ENCODE results near the gene TBX19. TPM values are rescaled to one million over a fixed set of nuclear protein-coding genes. Genes with fewer than 3 reads are reported as not detected.

The TBX19 gene
- 0.29 and 0.44 TPM in 2 replicates for total RNA-seq

DNA sequence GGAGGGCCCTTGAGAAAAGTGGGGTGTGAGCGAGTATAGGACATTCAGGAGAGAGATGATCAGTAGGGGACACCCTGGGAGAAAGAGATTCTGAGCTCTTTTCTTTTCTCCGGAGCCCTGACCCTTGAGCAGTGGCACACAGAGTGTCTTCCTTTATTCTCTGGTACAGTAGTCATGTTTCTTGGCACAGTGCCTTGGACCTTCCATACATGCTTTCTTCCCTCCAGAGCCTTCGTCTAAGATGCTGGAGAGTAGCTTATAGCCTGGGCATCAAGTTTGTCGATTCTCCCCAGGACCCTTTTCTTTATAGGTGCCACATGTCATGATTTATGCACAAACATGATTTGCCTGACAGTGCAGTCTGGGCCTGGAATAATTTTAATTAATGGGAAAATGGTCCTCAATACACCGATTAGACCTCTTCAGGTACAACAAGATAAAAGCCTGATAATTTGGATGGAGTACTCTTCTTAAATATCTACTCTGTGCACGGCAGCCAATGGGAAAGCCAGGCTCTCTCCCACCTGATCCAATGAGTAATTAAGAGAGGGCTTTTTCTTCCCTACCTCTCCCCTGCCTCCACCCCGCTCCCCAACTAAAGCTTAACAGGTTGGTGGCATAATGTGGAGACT is at the start of gene TBX19:
Gene TBX19, plus strand, starts transcription at position 582 of the 632 bp plus-strand sequence. CDS start 214 bp downstream, outside the sequence.

Small RNA genes lying within 50 kb of the gene (small RNA-seq; reads per million reads assigned to genes)
- gene RNU6-1310P (ENCODE audit: low replicate concordance) = not detected

Other genes with a start within 250 kb of the TBX19 start
- gene GPR161, start 143.9 kb upstream of the TBX19 start, total RNA-seq = 8.3 and 17.2 TPM in 2 replicates
- gene TIPRL, start 101.9 kb upstream of the TBX19 start, total RNA-seq = 30.2 and 32.4 TPM in 2 replicates
- 21.7 and 41.7 TPM in 2 replicates for gene SFT2D2, start 54.9 kb upstream of the TBX19 start, total RNA-seq

All from placental pericyte (primary cell).